Measurements from ENCODE around the gene EBF4.

The EBF4 gene

DNA sequence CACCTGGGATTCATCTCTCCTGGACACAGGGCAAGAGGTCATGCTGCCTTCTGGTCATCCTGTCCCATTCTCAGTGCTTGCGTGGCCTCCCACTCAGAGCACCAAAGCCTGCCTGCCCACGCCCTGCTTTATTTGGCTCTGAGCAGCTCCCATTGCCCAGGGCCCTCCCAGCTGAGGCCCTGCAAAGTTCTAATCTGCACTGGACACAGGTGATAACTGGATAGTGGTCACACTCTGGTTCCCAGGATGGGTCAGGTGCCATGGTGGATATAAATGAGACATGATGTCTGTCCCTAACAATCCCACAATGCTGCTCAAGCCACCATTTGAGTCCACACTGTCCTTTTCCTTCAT is 68.3 kb downstream of the EBF4 start:
- Histone ChIP-seq H3K4me3 (ENCODE audit: low read depth, low read length) (no peak overlapping the region), H3K27ac (ENCODE audit: low read depth, low read length) (no peak overlapping the region), H3K4ac (ENCODE audit: low read depth, low read length) (no peak overlapping the region), H3K9ac (ENCODE audit: low read length) (no peak overlapping the region), H2BK12ac (ENCODE audit: low read length) (no peak overlapping the region), H3K79me1 (ENCODE audit: low read length) (no peaks in the 10 kb centered on the region), H2AK5ac (ENCODE audit: low read length) (no peak overlapping the region), H3K4me1 (ENCODE audit: control insufficient read depth in 1 of 2, insufficient read depth in 2 of 2, low read length in 2 of 2) (no peaks in the 10 kb centered on the region), H2BK120ac (ENCODE audit: insufficient read depth, low read length, poor library complexity) (no peak overlapping the region), H3K9me3 (ENCODE audit: insufficient read depth, low read depth, low read length) (no peaks in the 10 kb centered on the region), H4K12ac (ENCODE audit: low read depth, low read length) (no peak overlapping the region), H3K4me2 (ENCODE audit: low read length) (no peak overlapping the region), H4K8ac (ENCODE audit: low read depth, low read length) (no peak overlapping the region), H3K27me3 (ENCODE audit: insufficient read depth, low read length) (no peaks in the 10 kb centered on the region), H2BK5ac (ENCODE audit: low read depth, low read length, poor library complexity) (no peak overlapping the region), H3K36me3 (ENCODE audit: control insufficient read depth in 1 of 2, insufficient read depth in 2 of 2, low read length in 2 of 2) (no peaks in the 10 kb centered on the region), H3K79me2 (ENCODE audit: control insufficient read depth, insufficient read depth, low read length, poor library complexity) (no peaks in the 10 kb centered on the region), H2AFZ (ENCODE audit: insufficient read depth, low read length, poor library complexity) (no peak overlapping the region), H4K91ac (ENCODE audit: low read depth, low read length) (no peak overlapping the region), H3K23ac (ENCODE audit: low read length) (no peak overlapping the region), H3K18ac (ENCODE audit: low read length) (no peak overlapping the region), H3K14ac (ENCODE audit: low read length) (no peak overlapping the region)
- no CpG with 5 or more reads among the region's 2 CpGs for WGBS (ENCODE audit: extremely low coverage, insufficient coverage, insufficient read length)
- DNase-seq: no peak

DNA sequence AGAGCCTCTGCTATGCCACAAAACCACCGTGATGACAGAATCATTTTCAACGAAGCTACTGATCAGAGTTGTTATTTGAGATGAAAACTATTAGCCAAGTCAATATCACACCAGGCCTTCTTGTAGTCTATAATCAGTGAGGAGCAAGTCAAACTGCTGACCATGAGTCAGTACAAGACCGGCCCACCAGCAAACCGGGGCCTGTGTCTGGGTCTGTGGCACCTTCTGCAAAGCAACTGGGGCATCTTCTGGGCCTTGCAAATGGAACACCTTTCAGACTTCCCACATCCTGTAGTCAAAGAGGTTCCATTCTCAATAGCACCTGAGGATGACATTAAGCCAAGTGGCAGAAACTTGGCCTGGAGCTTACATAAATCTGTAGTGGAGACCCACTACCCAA is 69.3 kb downstream of the EBF4 start:
- Histone ChIP-seq H4K8ac (ENCODE audit: low read depth, low read length) (no peak overlapping the region), H3K23ac (ENCODE audit: low read length) (no peak overlapping the region), H2AK5ac (ENCODE audit: low read length) (no peak overlapping the region), H2BK5ac (ENCODE audit: low read depth, low read length, poor library complexity) (no peak overlapping the region), H3K27ac (ENCODE audit: low read depth, low read length) (no peak overlapping the region), H3K36me3 (ENCODE audit: control insufficient read depth in 1 of 2, insufficient read depth in 2 of 2, low read length in 2 of 2) (no peaks in the 10 kb centered on the region), H2BK120ac (ENCODE audit: insufficient read depth, low read length, poor library complexity) (no peak overlapping the region), H3K79me2 (ENCODE audit: control insufficient read depth, insufficient read depth, low read length, poor library complexity) (no peaks in the 10 kb centered on the region), H4K12ac (ENCODE audit: low read depth, low read length) (no peak overlapping the region), H3K79me1 (ENCODE audit: low read length) (no peaks in the 10 kb centered on the region), H3K27me3 (ENCODE audit: insufficient read depth, low read length) (no peaks in the 10 kb centered on the region), H3K4me2 (ENCODE audit: low read length) (no peak overlapping the region), H3K14ac (ENCODE audit: low read length) (no peak overlapping the region), H3K4me3 (ENCODE audit: low read depth, low read length) (no peak overlapping the region), H2BK12ac (ENCODE audit: low read length) (no peak overlapping the region), H3K9ac (ENCODE audit: low read length) (no peak overlapping the region), H3K9me3 (ENCODE audit: insufficient read depth, low read depth, low read length) (no peaks in the 10 kb centered on the region), H3K18ac (ENCODE audit: low read length) (no peak overlapping the region), H3K4ac (ENCODE audit: low read depth, low read length) (no peak overlapping the region), H2AFZ (ENCODE audit: insufficient read depth, low read length, poor library complexity) (no peak overlapping the region), H3K4me1 (ENCODE audit: control insufficient read depth in 1 of 2, insufficient read depth in 2 of 2, low read length in 2 of 2) (no peaks in the 10 kb centered on the region), H4K91ac (ENCODE audit: low read depth, low read length) (no peak overlapping the region)
- no CpG with 5 or more reads among the region's 4 CpGs for WGBS (ENCODE audit: extremely low coverage, insufficient coverage, insufficient read length)
- DNase-seq: no peak

- no peaks in the 10 kb centered on the region for H3K79me2 ChIP-seq (ENCODE audit: control insufficient read depth, insufficient read depth, low read length, poor library complexity)
- H4K91ac ChIP-seq (ENCODE audit: low read depth, low read length): no peak overlapping the region
- no peak overlapping the region for H2BK12ac ChIP-seq (ENCODE audit: low read length)
- H2BK120ac ChIP-seq (ENCODE audit: insufficient read depth, low read length, poor library complexity): no peak overlapping the region
- no peak overlapping the region for H3K4me3 ChIP-seq (ENCODE audit: low read depth, low read length)
- H3K27ac ChIP-seq (ENCODE audit: low read depth, low read length): no peak overlapping the region
- no CpG with 5 or more reads among the region's 2 CpGs for WGBS (ENCODE audit: extremely low coverage, insufficient coverage, insufficient read length)
- H3K9me3 ChIP-seq (ENCODE audit: insufficient read depth, low read depth, low read length): no peaks in the 10 kb centered on the region
- H3K27me3 ChIP-seq (ENCODE audit: insufficient read depth, low read length): no peaks in the 10 kb centered on the region
- no peak overlapping the region for H3K23ac ChIP-seq (ENCODE audit: low read length)
- no peak overlapping the region for H2AK5ac ChIP-seq (ENCODE audit: low read length)
- H3K18ac ChIP-seq (ENCODE audit: low read length): no peak overlapping the region
- no peak overlapping the region for H3K14ac ChIP-seq (ENCODE audit: low read length)
- H2BK5ac ChIP-seq (ENCODE audit: low read depth, low read length, poor library complexity): no peak overlapping the region
- no peak overlapping the region for H4K12ac ChIP-seq (ENCODE audit: low read depth, low read length)
- H4K8ac ChIP-seq (ENCODE audit: low read depth, low read length): no peak overlapping the region
- no peak overlapping the region for H3K4ac ChIP-seq (ENCODE audit: low read depth, low read length)
- no peaks in the 10 kb centered on the region for H3K36me3 ChIP-seq (ENCODE audit: control insufficient read depth in 1 of 2, insufficient read depth in 2 of 2, low read length in 2 of 2)
- no peak for DNase-seq
- no peaks in the 10 kb centered on the region for H3K4me1 ChIP-seq (ENCODE audit: control insufficient read depth in 1 of 2, insufficient read depth in 2 of 2, low read length in 2 of 2)
- H2AFZ ChIP-seq (ENCODE audit: insufficient read depth, low read length, poor library complexity): no peak overlapping the region
- H3K4me2 ChIP-seq (ENCODE audit: low read length): no peak overlapping the region
- no peaks in the 10 kb centered on the region for H3K79me1 ChIP-seq (ENCODE audit: low read length)
- no peak overlapping the region for H3K9ac ChIP-seq (ENCODE audit: low read length)
These were observed 70.1 kb downstream of the EBF4 start for GRCh38 chr20:2762578-2763131.

DNA sequence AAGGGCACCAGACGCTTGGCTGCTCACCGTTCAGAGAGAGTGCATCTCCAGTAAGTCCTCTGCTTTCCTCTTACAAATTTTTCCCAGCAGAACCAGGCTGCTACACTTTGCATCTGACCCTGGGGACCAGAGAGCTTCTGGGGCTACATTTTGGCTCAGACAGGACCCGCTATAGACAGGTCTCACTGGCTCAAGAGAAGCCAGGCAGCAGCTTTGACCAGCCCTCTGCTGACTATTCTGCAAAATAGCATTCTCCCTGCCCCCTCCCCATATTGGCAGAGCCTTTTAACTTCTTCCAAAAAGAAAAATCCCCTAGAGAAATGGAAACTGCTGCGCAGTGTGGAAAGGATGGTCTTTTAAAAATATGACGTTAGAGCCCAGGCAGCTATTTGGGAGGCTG is 70.6 kb downstream of the EBF4 start:
- WGBS (ENCODE audit: extremely low coverage, insufficient coverage, insufficient read length): no CpG with 5 or more reads among the region's 5 CpGs
- no peak overlapping the region for H3K23ac ChIP-seq (ENCODE audit: low read length)
- no peak overlapping the region for H3K4me2 ChIP-seq (ENCODE audit: low read length)
- no peak overlapping the region for H3K4ac ChIP-seq (ENCODE audit: low read depth, low read length)
- no peaks in the 10 kb centered on the region for H3K9me3 ChIP-seq (ENCODE audit: insufficient read depth, low read depth, low read length)
- no peak overlapping the region for H2AFZ ChIP-seq (ENCODE audit: insufficient read depth, low read length, poor library complexity)
- no peak overlapping the region for H4K12ac ChIP-seq (ENCODE audit: low read depth, low read length)
- H3K36me3 ChIP-seq (ENCODE audit: control insufficient read depth in 1 of 2, insufficient read depth in 2 of 2, low read length in 2 of 2): no peaks in the 10 kb centered on the region
- no peak overlapping the region for H2BK120ac ChIP-seq (ENCODE audit: insufficient read depth, low read length, poor library complexity)
- no peak for DNase-seq
- no peak overlapping the region for H3K4me3 ChIP-seq (ENCODE audit: low read depth, low read length)
- H3K4me1 ChIP-seq (ENCODE audit: control insufficient read depth in 1 of 2, insufficient read depth in 2 of 2, low read length in 2 of 2): no peaks in the 10 kb centered on the region
- no peaks in the 10 kb centered on the region for H3K79me1 ChIP-seq (ENCODE audit: low read length)
- H3K27me3 ChIP-seq (ENCODE audit: insufficient read depth, low read length): no peaks in the 10 kb centered on the region
- no peak overlapping the region for H3K9ac ChIP-seq (ENCODE audit: low read length)
- no peak overlapping the region for H2AK5ac ChIP-seq (ENCODE audit: low read length)
- H3K79me2 ChIP-seq (ENCODE audit: control insufficient read depth, insufficient read depth, low read length, poor library complexity): no peaks in the 10 kb centered on the region
- no peak overlapping the region for H4K91ac ChIP-seq (ENCODE audit: low read depth, low read length)
- no peak overlapping the region for H3K27ac ChIP-seq (ENCODE audit: low read depth, low read length)
- no peak overlapping the region for H3K14ac ChIP-seq (ENCODE audit: low read length)
- H4K8ac ChIP-seq (ENCODE audit: low read depth, low read length): no peak overlapping the region
- H3K18ac ChIP-seq (ENCODE audit: low read length): no peak overlapping the region
- H2BK5ac ChIP-seq (ENCODE audit: low read depth, low read length, poor library complexity): no peak overlapping the region
- H2BK12ac ChIP-seq (ENCODE audit: low read length): no peak overlapping the region

All from trophoblast cell (in vitro differentiated cells and primary cell).